Mesodermal cell (in vitro differentiated cells): ENCODE data around the gene CEACAM8.
"Not testable (repeated sequence)": the region's sequence is repeated elsewhere in the genome, so short reads cannot be mapped to it uniquely, and the experiment has no call there.

Experiments used
- H3K27ac ChIP-seq: 2 replicates; pipeline ENCODE4 v1.7.0; 2013; ENCODE audit warnings: mild to moderate bottlenecking, low read depth, low read length, moderate library complexity; ENCODE audit not compliant: severe bottlenecking
- H3K36me3 ChIP-seq: 2 replicates; pipeline ENCODE4 v1.7.1; 2013; ENCODE audit warnings: mild to moderate bottlenecking, low read length, moderate library complexity; ENCODE audit not compliant: control insufficient read depth, insufficient read depth
- H3K4me1 ChIP-seq: one replicate; pipeline ENCODE4 v1.7.1; 2013; ENCODE audit warnings: mild to moderate bottlenecking, low read length; ENCODE audit not compliant: insufficient read depth, control insufficient read depth, poor library complexity, severe bottlenecking
- H3K4me3 ChIP-seq: 2 replicates; pipeline ENCODE4 v1.7.0; 2013; ENCODE audit warnings: low read length, control low read depth, mild to moderate bottlenecking; ENCODE audit not compliant: insufficient read depth, poor library complexity, severe bottlenecking; ENCODE audit errors: extremely low read depth
- H3K9me3 ChIP-seq: 2 replicates; pipeline ENCODE4 v1.7.1; 2013; ENCODE audit warnings: mild to moderate bottlenecking, low read length, moderate library complexity; ENCODE audit not compliant: control insufficient read depth
- WGBS, 2 experiments: methylation state at CpG; one replicate each; pipeline ENCODE4 v1.1.5; 2013; ENCODE audit warnings: missing lambda C conversion rate in 2 of 2; ENCODE audit not compliant: insufficient coverage in 2 of 2; 5-methylcytosine and 5-hydroxymethylcytosine counted together

The CEACAM8 gene

GRCh38 chr19:42610401-42610915 lies 15.7 kb upstream of the CEACAM8 start:
- H3K36me3 ChIP-seq, H3K9me3 ChIP-seq, H3K4me1 ChIP-seq, H3K4me3 ChIP-seq, H3K27ac ChIP-seq: not testable (repeated sequence)
- 81 to 94% methylated on average over 5 to 14 of the region's 33 CpGs for WGBS, 2 experiments

GRCh38 chr19:42606660-42607351 lies 12.1 kb upstream of the CEACAM8 start:
- no peak overlapping the region for H3K4me3 ChIP-seq
- no peak overlapping the region for H3K27ac ChIP-seq
- H3K36me3 ChIP-seq: no peaks in the 10 kb centered on the region
- H3K9me3 ChIP-seq: no peaks in the 10 kb centered on the region
- H3K4me1 ChIP-seq: no peaks in the 10 kb centered on the region
- WGBS, 2 experiments: 37 to 42% methylated on average over 14 of the region's 14 CpGs

- H3K4me1 ChIP-seq: no peaks in the 10 kb centered on the region
- no peaks in the 10 kb centered on the region for H3K9me3 ChIP-seq
- WGBS, 2 experiments: 10 to 29% methylated on average over 4 of the region's 5 CpGs
- no peak overlapping the region for H3K4me3 ChIP-seq
- no peaks in the 10 kb centered on the region for H3K36me3 ChIP-seq
- H3K27ac ChIP-seq: no peak overlapping the region
These were observed 7.2 kb upstream of the CEACAM8 start for GRCh38 chr19:42601811-42602443.

DNA sequence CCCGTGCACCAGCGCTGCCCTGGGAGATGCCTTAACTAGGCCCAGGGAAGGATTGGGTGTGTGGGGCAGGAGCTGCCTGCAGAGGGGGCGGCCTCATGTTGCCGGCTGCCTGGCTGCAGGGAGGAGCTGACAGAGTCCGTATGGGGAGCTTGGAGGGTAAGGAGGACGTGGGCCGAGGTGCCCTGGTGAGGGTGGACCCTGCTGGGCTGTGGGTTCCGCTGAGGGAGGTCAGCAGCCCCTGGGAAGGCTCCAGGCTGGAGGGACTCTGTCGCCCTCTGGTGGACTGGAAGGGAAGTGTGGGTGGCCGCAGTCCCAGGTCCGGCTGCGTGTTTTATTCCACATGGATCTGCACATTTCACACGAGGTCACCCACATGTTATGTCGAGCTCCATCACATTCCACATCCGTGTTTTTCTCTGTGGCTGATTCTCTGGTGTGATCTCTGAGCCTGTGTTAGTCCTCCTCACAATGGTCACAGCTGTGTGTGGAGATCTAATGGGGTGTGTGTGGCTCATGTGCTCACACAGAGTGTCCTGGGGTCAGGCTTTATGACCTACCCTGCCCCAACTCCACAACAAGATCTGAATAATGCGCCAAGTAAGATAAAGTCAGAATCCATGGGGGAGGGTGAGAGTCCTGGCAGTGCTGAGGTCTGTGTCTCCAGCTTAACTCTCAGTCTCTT lies 1.8 kb upstream of the CEACAM8 start:
- H3K36me3 ChIP-seq: no peaks in the 10 kb centered on the region
- 26 to 29% methylated on average over 10 to 11 of the region's 16 CpGs for WGBS, 2 experiments
- H3K27ac ChIP-seq: no peak overlapping the region
- no peak overlapping the region for H3K4me3 ChIP-seq
- H3K9me3 ChIP-seq: no peaks in the 10 kb centered on the region
- no peaks in the 10 kb centered on the region for H3K4me1 ChIP-seq

- H3K4me1 ChIP-seq: no peaks in the 10 kb centered on the region
- 69 to 73% methylated on average over 4 to 9 of the region's 11 CpGs for WGBS, 2 experiments
- H3K4me3 ChIP-seq: no peak overlapping the region
- no peaks in the 10 kb centered on the region for H3K36me3 ChIP-seq
- no peak overlapping the region for H3K27ac ChIP-seq
- H3K9me3 ChIP-seq: no peaks in the 10 kb centered on the region
These were observed 937 bp upstream of the CEACAM8 start for GRCh38 chr19:42595550-42596172.

DNA sequence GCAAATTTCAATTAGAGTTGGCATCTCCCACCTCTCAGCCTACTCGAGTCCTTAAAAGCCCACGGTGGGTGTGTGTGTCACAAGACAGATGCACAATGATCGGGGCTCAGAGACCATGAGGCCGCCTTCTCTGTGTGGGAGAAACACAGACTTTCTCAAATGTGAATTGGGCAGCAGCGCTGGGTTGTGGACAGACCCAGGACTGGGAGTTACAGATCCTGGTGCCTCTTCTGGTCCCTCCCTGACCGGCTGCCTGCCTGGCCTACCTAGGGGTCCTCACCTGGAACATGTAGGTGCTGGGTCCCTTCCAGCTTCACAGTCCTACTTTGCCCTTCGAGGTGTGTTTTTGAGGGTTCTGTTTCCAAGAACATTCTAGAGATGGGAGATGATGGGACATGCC lies 4.9 kb downstream of the CEACAM8 start:
- Histone ChIP-seq H3K36me3 (no peaks in the 10 kb centered on the region), H3K27ac (no peak overlapping the region), H3K4me3 (no peak overlapping the region), H3K9me3 (no peaks in the 10 kb centered on the region), H3K4me1 (no peaks in the 10 kb centered on the region)
- 78 to 95% methylated on average over 6 of the region's 7 CpGs for WGBS, 2 experiments

DNA sequence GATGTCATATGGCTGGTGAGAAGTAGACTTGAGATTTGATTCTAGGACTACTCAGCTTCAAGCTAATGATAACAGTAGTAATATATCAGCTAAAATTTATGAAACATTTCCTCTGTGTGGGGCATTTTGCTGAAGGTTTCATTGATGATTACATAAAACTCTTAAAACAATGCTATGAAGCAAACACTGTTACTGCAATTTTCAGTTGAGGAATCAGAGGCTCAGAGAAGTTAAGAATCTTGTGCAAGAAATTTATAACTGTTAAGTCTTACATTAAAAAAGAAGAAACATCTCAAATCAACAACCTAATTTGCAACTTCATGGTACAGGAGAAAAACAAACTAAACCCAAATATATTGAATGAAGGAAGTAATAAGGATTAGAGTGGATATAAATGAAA lies 10.3 kb downstream of the CEACAM8 start:
- no peak overlapping the region for H3K27ac ChIP-seq
- no peaks in the 10 kb centered on the region for H3K36me3 ChIP-seq
- H3K4me3 ChIP-seq: no peak overlapping the region
- no peaks in the 10 kb centered on the region for H3K4me1 ChIP-seq
- H3K9me3 ChIP-seq: no peaks in the 10 kb centered on the region

- no peak overlapping the region for H3K27ac ChIP-seq
These were observed 17.7 kb downstream of the CEACAM8 start for GRCh38 chr19:42577016-42577415.

GRCh38 chr19:42576241-42576640 lies 18.5 kb downstream of the CEACAM8 start:
- Histone ChIP-seq H3K9me3 (no peaks in the 10 kb centered on the region), H3K27ac (no peak overlapping the region), H3K4me3 (no peak overlapping the region), H3K36me3 (no peaks in the 10 kb centered on the region), H3K4me1 (no peaks in the 10 kb centered on the region)
- WGBS, 2 experiments: 71 to 100% methylated on average over 2 of the region's 2 CpGs

More at GRCh38 chr19:42577016-42577415, 17.7 kb downstream of the CEACAM8 start:
- no peaks in the 10 kb centered on the region for H3K4me1 ChIP-seq
- no peak overlapping the region for H3K4me3 ChIP-seq
- H3K9me3 ChIP-seq: no peaks in the 10 kb centered on the region
- WGBS, 2 experiments: 67% methylated on average over 1 of the region's 1 CpG; no CpG with 5 or more reads in 1 of the 2 experiments
- H3K36me3 ChIP-seq: no peaks in the 10 kb centered on the region

DNA sequence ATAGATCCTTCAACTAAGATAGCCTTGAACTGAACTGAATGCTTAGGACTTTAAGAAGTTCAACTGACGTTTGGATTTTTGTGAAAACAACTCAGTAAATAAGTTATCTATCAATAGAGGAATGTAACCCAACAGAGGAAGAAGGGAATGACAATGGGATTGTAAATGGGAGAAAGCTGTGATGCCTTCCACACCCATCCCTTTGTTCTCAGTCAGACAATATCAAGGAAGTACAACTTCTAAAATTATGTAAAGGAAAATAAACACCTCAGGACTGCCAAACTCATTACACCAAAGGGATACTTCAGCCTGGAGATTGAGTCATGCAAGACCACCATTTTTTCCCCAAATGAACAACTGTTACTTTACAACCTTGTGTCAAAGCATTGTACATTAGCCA lies 21.1 kb downstream of the CEACAM8 start:
- H3K4me3 ChIP-seq: no peak overlapping the region
- H3K36me3 ChIP-seq: no peaks in the 10 kb centered on the region
- H3K27ac ChIP-seq: no peak overlapping the region
- no CpG with 5 or more reads among the region's 1 CpG for WGBS, 2 experiments
- H3K9me3 ChIP-seq: no peaks in the 10 kb centered on the region
- H3K4me1 ChIP-seq: no peaks in the 10 kb centered on the region
